Endothelial cell (in vitro differentiated cells): ENCODE data around the gene OR51I1. TPM values are rescaled to one million over a fixed set of nuclear protein-coding genes. Genes with fewer than 3 reads are reported as not detected.

Source experiments
- DNase-seq: peaks from one replicate; pipeline ENCODE4 v3.0.0; 2021; ENCODE audit warnings: low spot score
- H3K27ac Mint-ChIP-seq: one replicate; pipeline ENCODE4 v1.8.0; 2021; ENCODE audit warnings: mixed read lengths, inconsistent platforms; ENCODE audit not compliant: unreplicated experiment
- H3K27me3 Mint-ChIP-seq: one replicate; pipeline ENCODE4 v1.8.0; 2021; ENCODE audit warnings: mild to moderate bottlenecking, moderate library complexity, mixed read lengths, inconsistent platforms; ENCODE audit not compliant: unreplicated experiment
- H3K36me3 Mint-ChIP-seq: one replicate; pipeline ENCODE4 v1.8.0; 2021; ENCODE audit warnings: mild to moderate bottlenecking, low read depth, mixed read lengths, inconsistent platforms; ENCODE audit not compliant: unreplicated experiment
- H3K4me1 Mint-ChIP-seq: one replicate; pipeline ENCODE4 v1.8.0; 2021; ENCODE audit warnings: mild to moderate bottlenecking, mixed read lengths, inconsistent platforms; ENCODE audit not compliant: unreplicated experiment
- H3K4me3 Mint-ChIP-seq: one replicate; pipeline ENCODE4 v1.8.0; 2021; ENCODE audit warnings: mild to moderate bottlenecking, mixed read lengths, inconsistent platforms; ENCODE audit not compliant: unreplicated experiment
- H3K9me3 Mint-ChIP-seq: one replicate; pipeline ENCODE4 v1.8.0; 2021; ENCODE audit warnings: mixed read lengths, inconsistent platforms; ENCODE audit not compliant: unreplicated experiment
- total RNA-seq: library from RNA; stranded (reverse); fragmentation: NEBNext Ultra II Directional; extraction: Animal tissue kit (Norgen Biotek cat#: 25700); gene quantifications from one replicate; pipeline ENCODE4 v1.2.1, GENCODE V29; 2021; ENCODE audit not compliant: unreplicated experiment
- TF ChIP-seq, protein P1 (sequence below): fragments of 200-600 bp; sonication (generic); IDR thresholded peaks from one replicate; pipeline ENCODE4 v1.5.0; 2021; ENCODE audit warnings: antibody characterized with exemption; ENCODE audit not compliant: unreplicated experiment

OR51I1 gene
- total RNA-seq, 1 donor from 2014 or later: 1.2 TPM

DNA sequence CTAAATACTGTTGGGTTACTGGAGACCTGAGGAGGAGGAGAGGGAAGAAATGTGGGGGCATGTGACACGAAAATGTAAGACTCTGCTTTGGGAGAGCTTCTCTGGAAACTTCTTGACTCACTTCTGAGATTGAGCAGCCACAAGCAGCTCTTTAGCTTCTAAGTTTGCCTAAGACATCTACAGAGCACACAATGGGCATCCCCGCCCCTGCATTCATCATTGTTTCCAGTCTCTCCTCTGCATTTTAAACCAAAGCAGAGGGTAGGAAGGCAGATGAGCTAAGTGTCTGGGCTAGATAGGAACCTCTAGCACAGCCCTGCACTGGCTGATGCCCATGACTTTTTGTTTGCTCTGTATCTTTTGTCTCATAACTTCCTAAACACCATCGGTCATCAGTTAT, 45.1 kb upstream of the OR51I1 start:
- no peaks in the 10 kb centered on the region for H3K4me1 Mint-ChIP-seq
- DNase-seq: no peak
- peaks cover 3% of the 10 kb centered on the region for H3K36me3 Mint-ChIP-seq
- H3K27ac Mint-ChIP-seq: no peak overlapping the region
- H3K4me3 Mint-ChIP-seq: no peak overlapping the region
- TF ChIP-seq, protein P1, sequence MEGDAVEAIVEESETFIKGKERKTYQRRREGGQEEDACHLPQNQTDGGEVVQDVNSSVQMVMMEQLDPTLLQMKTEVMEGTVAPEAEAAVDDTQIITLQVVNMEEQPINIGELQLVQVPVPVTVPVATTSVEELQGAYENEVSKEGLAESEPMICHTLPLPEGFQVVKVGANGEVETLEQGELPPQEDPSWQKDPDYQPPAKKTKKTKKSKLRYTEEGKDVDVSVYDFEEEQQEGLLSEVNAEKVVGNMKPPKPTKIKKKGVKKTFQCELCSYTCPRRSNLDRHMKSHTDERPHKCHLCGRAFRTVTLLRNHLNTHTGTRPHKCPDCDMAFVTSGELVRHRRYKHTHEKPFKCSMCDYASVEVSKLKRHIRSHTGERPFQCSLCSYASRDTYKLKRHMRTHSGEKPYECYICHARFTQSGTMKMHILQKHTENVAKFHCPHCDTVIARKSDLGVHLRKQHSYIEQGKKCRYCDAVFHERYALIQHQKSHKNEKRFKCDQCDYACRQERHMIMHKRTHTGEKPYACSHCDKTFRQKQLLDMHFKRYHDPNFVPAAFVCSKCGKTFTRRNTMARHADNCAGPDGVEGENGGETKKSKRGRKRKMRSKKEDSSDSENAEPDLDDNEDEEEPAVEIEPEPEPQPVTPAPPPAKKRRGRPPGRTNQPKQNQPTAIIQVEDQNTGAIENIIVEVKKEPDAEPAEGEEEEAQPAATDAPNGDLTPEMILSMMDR: no peak
- H3K9me3 Mint-ChIP-seq: no peaks in the 10 kb centered on the region
- H3K27me3 Mint-ChIP-seq: peaks cover 2% of the 10 kb centered on the region

DNA sequence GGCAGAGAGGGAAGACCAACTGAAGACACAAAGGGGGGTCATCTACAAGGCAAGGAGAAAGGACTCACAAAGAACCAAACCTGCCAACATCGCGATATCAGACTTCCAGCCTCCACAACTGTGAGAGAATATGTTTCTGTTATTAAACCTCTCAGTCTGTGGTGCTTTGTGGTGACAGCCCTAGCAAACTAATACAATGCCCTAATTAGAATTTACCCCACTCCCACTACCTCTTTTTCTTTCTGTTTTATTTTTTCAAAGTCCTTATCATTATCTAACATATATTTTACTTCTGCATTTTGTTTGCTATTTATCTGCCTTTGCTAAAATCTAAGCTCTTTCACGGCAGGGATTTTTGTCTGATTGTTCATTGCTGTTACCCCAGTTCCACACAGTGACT, 44.7 kb upstream of the OR51I1 start:
- H3K4me3 Mint-ChIP-seq: no peak overlapping the region
- peaks cover 2% of the 10 kb centered on the region for H3K27me3 Mint-ChIP-seq

DNA sequence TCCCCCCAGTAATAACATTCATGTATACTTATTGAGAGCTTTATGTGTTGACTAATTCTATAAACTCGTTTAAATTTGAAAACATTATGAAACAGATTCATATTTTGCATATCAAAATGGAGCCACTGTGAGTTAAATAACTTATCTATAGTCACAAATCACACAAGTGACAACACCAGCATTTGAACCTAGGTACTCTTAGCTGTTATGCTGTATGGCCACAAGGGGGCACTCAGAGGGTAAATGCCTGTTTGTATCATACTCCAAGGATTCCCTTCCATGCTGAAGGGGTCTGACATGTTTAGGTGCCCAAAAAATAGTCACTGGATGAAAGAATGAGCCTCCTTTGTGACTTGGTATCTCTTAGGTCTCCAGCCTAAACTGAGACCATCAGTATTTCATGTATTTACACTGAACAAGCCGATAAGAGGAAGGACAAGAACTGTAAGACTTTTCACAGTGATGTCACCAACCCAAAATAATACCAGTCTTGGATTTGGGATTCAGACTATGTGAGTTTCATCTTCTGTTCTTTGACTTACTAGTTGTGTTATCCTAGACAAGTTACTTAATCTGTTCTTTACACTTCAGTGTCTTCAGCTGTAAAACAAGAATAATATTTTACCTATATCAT, 35.0 kb upstream of the OR51I1 start:
- Mint-ChIP-seq H3K4me3 (no peak overlapping the region), H3K9me3 (no peaks in the 10 kb centered on the region), H3K27me3 (peaks cover 2% of the 10 kb centered on the region), H3K27ac (no peak overlapping the region), H3K4me1 (no peaks in the 10 kb centered on the region), H3K36me3 (no peaks in the 10 kb centered on the region)
- peak; percentile 58 for DNase-seq
- TF ChIP-seq, protein P1: peak; percentile 80

More for the DNA sequence above, 44.7 kb upstream of the OR51I1 start:
- TF ChIP-seq, protein P1: no peak
- no peak for DNase-seq
- Mint-ChIP-seq H3K9me3 (no peaks in the 10 kb centered on the region), H3K27ac (no peak overlapping the region), H3K4me1 (no peaks in the 10 kb centered on the region), H3K36me3 (peaks cover 3% of the 10 kb centered on the region)

DNA sequence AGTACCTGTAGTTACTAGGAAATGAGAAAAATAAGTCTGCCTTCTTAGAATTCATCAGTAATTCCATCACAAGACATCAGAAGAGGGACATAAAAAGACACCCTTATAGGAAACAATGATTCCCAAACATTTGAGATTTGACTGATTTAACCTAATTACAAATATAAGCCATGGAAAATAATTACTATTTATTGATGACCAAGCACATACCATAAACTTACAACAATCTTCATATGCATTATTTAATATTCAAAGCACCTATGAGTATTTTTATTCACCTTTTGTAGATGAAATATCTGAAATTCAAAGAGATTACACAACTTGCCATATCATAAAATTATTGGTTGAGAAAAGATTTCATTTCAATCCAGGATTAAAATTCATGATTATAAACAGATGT, 32.6 kb upstream of the OR51I1 start:
- no peak for DNase-seq
- no peak overlapping the region for H3K27ac Mint-ChIP-seq
- no peaks in the 10 kb centered on the region for H3K9me3 Mint-ChIP-seq
- TF ChIP-seq, protein P1: no peak
- H3K4me1 Mint-ChIP-seq: peaks cover 10% of the 10 kb centered on the region
- H3K4me3 Mint-ChIP-seq: no peak overlapping the region
- H3K27me3 Mint-ChIP-seq: peaks cover 2% of the 10 kb centered on the region
- H3K36me3 Mint-ChIP-seq: no peaks in the 10 kb centered on the region

DNA sequence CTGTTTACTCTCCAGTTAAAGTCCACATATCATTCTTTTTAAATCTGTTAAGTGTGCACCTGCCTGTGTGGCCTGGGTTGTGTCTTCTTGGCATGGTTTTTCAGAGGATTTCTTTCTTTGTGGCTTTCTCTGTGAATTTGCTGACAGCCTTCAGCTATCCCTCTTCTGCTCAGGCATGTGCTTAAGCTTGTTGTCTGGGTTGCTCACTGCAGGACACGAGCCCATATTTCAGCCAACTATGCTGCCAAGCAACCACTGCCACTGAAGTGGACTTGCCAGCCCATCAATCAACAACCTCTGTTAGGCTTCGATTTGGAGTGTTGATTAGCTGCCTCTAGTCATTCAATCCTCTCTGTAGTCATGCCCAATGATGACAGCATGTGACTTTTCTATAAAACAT, 26.2 kb upstream of the OR51I1 start:
- Mint-ChIP-seq H3K27ac (no peak overlapping the region), H3K9me3 (no peaks in the 10 kb centered on the region), H3K36me3 (no peaks in the 10 kb centered on the region), H3K27me3 (no peaks in the 10 kb centered on the region), H3K4me1 (peaks cover 15% of the 10 kb centered on the region), H3K4me3 (no peak overlapping the region)
- DNase-seq: no peak
- TF ChIP-seq, protein P1: no peak
